GM23338 (cell line): ENCODE measurements around the gene MGAT5.

Experiments
- CREB1 ChIP-seq: fragments of 250-450 bp; sonication (Bioruptor Pico); IDR thresholded peaks from 2 replicates; pipeline ENCODE4 v1.5.0; 2020; ENCODE audit warnings: low read depth, mild to moderate bottlenecking, moderate library complexity
- EZH2 ChIP-seq: fragments of 200-600 bp; sonication (generic); IDR thresholded peaks from one replicate; pipeline ENCODE4 v1.8.0; 2017; ENCODE audit warnings: antibody characterized with exemption, mild to moderate bottlenecking, low read depth; ENCODE audit not compliant: unreplicated experiment
- EZH2phosphoT487 ChIP-seq: fragments of 200-600 bp; sonication (generic); IDR thresholded peaks from one replicate; pipeline ENCODE4 v1.8.1; 2018; ENCODE audit warnings: antibody characterized with exemption; ENCODE audit not compliant: unreplicated experiment
- JUNB ChIP-seq: IDR thresholded peaks from one replicate; pipeline ENCODE4 v1.6.1; 2016; ENCODE audit warnings: antibody characterized with exemption; ENCODE audit not compliant: unreplicated experiment
- POLR2AphosphoS5 ChIP-seq: IDR thresholded peaks from 2 replicates; pipeline ENCODE4 v1.6.1; 2016; ENCODE audit warnings: antibody characterized with exemption, low read depth
- STAT1 ChIP-seq: IDR thresholded peaks from one replicate; pipeline ENCODE4 v1.6.1; 2016; ENCODE audit warnings: antibody characterized with exemption; ENCODE audit not compliant: unreplicated experiment
- ZNF331 ChIP-seq: fragments of 250-450 bp; sonication (Bioruptor Pico); IDR thresholded peaks from 2 replicates; pipeline ENCODE4 v1.5.0; 2020; ENCODE audit warnings: low read depth, mild to moderate bottlenecking, moderate library complexity
- TF ChIP-seq, protein P1 (sequence below): IDR thresholded peaks from one replicate; pipeline ENCODE4 v1.6.1; 2018; ENCODE audit warnings: antibody characterized with exemption; ENCODE audit not compliant: unreplicated experiment
- TF ChIP-seq, protein P2 (sequence below), 2 experiments: fragments of 200-600 bp in 1 of 2; sonication (generic) in 1 of 2; conservative IDR thresholded peaks; 2 replicates each; pipeline versions ENCODE4 v1.5.1 to v1.6.1; 2016 to 2017; ENCODE audit warnings: antibody characterized with exemption in 2 of 2, low read depth in 2 of 2, mild to moderate bottlenecking in 2 of 2, moderate library complexity in 1 of 2
- TF ChIP-seq, protein P3 (sequence below): IDR thresholded peaks from 2 replicates; pipeline ENCODE4 v1.6.1; 2016; ENCODE audit warnings: antibody characterized with exemption

GRCh38 chr2:134379293-134379692 lies 125.4 kb downstream of the MGAT5 start:
- TF ChIP-seq EZH2 (no peak), POLR2AphosphoS5 (no peak), CREB1 (CRISPR knock-in tag) (no peak), EZH2phosphoT487 (no peak), JUNB (no peak), ZNF331 (CRISPR knock-in tag) (no peak), STAT1 (no peak)
- TF ChIP-seq, protein P1, sequence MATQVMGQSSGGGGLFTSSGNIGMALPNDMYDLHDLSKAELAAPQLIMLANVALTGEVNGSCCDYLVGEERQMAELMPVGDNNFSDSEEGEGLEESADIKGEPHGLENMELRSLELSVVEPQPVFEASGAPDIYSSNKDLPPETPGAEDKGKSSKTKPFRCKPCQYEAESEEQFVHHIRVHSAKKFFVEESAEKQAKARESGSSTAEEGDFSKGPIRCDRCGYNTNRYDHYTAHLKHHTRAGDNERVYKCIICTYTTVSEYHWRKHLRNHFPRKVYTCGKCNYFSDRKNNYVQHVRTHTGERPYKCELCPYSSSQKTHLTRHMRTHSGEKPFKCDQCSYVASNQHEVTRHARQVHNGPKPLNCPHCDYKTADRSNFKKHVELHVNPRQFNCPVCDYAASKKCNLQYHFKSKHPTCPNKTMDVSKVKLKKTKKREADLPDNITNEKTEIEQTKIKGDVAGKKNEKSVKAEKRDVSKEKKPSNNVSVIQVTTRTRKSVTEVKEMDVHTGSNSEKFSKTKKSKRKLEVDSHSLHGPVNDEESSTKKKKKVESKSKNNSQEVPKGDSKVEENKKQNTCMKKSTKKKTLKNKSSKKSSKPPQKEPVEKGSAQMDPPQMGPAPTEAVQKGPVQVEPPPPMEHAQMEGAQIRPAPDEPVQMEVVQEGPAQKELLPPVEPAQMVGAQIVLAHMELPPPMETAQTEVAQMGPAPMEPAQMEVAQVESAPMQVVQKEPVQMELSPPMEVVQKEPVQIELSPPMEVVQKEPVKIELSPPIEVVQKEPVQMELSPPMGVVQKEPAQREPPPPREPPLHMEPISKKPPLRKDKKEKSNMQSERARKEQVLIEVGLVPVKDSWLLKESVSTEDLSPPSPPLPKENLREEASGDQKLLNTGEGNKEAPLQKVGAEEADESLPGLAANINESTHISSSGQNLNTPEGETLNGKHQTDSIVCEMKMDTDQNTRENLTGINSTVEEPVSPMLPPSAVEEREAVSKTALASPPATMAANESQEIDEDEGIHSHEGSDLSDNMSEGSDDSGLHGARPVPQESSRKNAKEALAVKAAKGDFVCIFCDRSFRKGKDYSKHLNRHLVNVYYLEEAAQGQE, result no peak
- TF ChIP-seq, protein P2, sequence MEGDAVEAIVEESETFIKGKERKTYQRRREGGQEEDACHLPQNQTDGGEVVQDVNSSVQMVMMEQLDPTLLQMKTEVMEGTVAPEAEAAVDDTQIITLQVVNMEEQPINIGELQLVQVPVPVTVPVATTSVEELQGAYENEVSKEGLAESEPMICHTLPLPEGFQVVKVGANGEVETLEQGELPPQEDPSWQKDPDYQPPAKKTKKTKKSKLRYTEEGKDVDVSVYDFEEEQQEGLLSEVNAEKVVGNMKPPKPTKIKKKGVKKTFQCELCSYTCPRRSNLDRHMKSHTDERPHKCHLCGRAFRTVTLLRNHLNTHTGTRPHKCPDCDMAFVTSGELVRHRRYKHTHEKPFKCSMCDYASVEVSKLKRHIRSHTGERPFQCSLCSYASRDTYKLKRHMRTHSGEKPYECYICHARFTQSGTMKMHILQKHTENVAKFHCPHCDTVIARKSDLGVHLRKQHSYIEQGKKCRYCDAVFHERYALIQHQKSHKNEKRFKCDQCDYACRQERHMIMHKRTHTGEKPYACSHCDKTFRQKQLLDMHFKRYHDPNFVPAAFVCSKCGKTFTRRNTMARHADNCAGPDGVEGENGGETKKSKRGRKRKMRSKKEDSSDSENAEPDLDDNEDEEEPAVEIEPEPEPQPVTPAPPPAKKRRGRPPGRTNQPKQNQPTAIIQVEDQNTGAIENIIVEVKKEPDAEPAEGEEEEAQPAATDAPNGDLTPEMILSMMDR (conservative IDR thresholded peaks at IDR 0.05; ENCODE audit: low read depth in 2 of 2), result no peak
- TF ChIP-seq, protein P3, sequence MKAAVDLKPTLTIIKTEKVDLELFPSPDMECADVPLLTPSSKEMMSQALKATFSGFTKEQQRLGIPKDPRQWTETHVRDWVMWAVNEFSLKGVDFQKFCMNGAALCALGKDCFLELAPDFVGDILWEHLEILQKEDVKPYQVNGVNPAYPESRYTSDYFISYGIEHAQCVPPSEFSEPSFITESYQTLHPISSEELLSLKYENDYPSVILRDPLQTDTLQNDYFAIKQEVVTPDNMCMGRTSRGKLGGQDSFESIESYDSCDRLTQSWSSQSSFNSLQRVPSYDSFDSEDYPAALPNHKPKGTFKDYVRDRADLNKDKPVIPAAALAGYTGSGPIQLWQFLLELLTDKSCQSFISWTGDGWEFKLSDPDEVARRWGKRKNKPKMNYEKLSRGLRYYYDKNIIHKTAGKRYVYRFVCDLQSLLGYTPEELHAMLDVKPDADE, result no peak
